HG03139 (cell line): ENCODE data around the gene PRAC1.

Experiments
- ATAC-seq: cut with Tn5 transposase; IDR thresholded peaks from one replicate; pipeline ENCODE4 v1.9.1; 2021; ENCODE audit not compliant: unreplicated experiment

Gene PRAC1

DNA sequence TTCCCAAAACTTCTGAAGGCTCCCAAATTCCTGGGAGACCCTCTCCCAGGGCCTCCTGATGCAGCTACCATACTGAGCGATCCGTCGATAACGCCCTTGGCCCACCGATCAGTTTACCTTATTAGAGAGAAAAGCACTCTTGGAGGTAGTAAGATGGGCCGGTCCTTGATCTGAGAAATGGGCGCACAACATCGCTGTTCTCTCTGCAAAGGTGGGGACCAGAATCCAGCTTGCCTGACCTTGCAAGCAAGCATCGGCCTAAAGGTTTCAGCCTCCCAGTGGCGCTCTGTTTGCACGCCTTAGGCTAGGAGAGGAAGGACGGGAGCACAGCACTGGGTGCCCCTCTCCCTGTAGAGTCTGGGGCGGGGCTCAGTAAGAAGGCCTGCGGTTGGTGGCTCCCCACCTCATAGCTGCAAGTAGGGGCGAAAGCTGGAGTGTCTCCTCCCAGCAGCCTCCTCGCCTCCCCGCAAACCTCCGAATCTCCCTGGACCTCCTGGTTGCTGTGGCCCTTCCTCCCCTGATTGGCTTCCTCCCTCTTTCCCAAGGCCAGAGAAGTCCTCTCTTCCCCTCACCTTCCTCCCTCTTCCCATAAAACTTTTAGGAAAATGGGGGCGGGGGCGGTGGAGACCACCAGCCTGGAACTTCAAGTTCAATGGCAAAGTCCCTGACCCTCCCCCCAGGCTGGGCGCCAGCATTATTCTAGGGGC is at the start of gene PRAC1:
Gene PRAC1 (minus strand): TSS at position 318 of the 707 bp plus-strand sequence. CDS start 126 bp downstream, at position 192.
- no peak for ATAC-seq

DNA sequence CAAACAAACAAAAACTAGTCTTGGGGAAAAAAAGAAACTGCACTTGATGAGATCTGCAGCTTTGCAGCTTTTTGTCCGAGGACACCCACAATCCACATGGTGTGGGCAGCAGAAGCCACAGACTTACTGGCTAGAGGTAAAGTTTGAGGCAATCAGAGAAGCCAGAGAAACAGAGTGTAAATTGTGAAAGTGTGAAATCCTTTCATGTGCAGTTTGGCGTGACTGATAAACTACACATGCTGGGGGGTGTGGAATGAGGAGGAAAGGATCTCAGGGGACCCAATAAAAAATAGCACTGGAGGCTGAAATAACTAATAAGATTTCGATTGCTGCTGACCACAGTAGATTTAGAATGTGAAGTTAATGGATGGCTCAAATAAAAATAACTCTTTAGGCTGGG is 48.6 kb upstream of the PRAC1 start:
- no peak for ATAC-seq

DNA sequence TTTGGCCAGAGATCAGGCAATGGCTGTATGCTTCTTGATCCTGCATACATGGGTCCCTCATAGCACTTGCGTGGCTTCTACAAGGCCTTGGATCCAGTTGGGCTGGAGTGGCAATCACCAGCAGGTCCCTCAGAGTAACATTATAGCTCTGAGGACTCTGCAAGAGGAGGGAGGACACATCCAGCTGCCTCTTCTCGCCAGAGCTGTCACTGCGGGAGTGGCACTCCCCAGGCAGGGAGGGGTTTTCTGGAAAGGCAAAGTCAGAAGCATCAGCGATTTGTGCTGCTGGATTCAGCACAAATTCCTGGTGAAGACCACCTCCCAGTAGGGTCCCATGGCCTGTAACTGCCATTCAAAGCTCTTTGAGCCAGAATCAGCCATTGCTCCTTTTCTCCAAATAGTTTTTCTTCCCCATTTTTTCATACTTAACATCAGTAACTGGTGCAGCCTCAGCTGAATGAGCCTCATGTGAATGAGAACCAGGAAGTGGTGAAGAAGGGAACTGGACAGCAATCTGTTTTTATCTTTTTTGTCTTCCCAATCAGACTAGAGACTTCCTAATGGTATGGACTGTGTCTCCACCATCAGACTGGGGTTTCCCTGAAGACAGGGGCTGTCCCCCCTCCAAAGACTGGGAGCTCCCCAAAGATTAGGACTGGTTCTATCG is 46.8 kb upstream of the PRAC1 start:
- no peak for ATAC-seq

DNA sequence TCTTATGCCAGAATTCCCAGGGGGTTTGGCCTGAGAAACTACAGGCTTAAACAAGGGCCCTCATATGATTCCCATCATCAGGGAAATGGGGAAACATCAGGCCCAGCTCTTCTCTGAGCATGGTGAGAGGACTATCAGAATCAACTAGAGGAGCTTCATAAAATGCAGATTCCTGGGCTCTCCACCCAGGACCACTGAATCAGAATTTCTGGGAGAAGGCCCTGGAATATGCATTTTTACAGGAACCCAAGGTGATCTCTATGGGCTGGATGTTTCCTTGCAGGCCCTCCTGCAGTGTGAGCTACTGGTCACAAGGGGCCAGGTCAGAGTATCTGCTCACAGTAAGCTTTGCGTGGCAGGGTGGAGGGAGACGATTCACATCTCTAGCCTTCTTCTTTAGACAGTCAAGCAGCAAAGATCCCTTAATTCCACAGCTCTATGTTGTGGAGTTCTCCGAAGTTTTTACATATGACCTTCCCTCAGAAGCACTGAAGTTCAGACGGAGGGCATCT is 45.0 kb upstream of the PRAC1 start:
- no peak for ATAC-seq

DNA sequence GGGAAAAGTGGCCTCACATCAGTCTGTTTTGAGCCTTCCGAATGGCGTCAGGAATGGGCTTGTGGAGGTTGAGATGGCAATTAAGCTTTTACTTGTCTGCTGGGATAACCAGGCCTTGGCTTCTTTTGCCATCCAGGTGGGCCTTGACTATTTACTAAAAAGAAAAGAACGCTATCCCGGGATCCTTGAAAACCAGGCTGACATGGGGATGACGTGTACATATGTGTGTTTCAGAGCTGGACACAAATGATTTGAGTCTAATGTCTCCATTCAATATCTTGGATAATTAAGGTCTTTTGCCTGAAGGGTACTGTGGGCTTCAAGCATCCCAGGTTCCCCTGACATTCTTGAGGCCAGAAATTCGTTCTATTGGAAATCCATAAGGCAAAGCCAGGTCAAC is 38.8 kb upstream of the PRAC1 start:
- ATAC-seq = no peak

DNA sequence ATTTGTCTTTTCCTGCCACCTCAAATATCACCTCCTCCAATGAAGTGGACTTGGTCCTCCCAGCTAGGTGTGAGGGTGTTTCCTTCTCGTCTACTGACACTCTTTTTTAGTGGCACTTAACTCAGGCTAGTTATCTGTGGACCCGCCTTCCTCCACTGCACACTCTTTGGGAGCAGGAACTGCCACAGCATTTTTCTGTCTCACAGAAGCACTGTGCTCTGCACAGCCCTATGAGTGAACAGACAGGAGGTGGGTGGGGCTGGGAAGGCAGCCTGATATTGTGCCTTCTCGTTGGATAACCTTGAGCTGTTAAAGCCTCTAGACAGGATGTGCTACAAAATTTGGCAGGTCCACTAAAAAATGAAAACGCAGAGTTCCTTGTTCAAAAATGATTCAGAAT is 38.1 kb upstream of the PRAC1 start:
- no peak for ATAC-seq

DNA sequence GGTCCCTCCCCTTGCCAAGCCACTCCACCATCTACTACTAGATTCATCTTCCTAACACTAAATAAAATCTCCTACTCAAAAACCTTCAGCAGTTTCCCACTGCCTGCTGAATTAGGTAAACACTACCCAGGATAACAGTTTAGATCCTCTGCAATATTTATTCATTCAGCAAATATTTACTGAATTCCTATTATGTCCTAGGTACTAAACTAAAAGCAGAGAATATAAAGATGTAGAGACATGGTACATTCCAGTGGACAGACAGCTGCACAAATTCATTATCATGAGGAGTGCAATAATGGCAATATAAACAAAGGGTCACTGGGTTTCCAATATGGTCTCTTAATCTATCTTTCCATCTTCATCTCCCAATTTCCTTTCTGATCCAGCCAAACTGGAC is 37.0 kb upstream of the PRAC1 start:
- no peak for ATAC-seq

DNA sequence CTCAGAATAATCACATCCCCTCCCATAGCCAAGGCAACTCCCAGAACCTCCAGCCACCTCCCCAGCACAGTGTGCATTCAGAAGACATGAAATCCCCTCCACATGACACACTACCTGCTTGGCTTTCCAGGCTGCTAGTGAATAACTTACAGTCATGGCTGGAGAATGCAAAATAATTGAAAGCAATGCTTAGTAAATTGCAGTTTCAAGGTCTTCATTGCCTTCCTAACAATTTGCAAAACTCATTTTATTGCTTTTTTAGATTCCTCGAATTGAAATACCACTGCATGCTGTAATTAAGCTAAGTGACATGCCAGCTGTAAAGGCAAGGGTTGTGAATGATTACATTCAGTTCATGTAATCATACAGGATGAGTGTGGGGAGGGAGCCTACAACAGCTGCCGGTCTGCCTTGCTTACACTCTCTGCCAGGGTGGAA is 35.2 kb upstream of the PRAC1 start:
- no peak for ATAC-seq

DNA sequence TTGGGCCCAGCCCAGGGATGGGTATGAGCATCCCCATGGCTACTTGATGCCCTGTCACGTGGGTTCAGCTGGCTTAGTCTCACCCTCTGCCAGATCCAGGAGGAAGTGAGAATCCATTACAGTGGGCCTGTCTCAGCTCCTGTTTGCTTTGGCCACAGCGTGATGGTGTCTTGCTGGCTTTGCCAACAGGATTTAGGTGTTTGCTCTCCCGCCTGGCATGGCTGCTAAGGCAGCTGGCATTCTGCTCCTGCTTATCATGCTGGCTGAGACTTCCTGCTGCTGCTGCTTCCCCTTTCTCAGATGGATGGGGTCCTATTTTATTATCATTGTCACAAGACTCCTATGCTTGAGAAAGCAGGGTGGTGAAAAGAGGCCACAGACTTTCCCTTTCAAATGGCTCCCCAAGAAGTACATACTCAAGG is 34.5 kb upstream of the PRAC1 start:
- no peak for ATAC-seq

DNA sequence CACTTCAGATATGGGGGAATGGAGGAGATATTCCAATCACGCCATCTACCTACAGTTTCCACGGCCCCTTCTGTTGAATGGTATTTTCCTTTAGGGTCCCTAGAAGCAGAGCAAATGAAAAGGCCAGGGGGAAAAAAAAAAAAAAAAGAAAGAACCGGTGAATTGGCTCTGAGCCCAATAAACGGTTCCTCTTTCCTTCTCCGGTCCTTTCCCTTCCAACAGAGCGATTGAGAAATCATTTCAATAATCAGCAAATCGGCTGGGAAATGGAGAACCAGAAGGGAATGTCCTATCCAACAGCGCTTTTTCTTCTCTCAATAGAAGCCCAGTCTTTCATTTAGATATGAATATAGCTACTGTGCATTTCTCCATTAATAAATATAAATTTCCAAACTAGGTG is 33.0 kb upstream of the PRAC1 start:
- ATAC-seq = no peak

DNA sequence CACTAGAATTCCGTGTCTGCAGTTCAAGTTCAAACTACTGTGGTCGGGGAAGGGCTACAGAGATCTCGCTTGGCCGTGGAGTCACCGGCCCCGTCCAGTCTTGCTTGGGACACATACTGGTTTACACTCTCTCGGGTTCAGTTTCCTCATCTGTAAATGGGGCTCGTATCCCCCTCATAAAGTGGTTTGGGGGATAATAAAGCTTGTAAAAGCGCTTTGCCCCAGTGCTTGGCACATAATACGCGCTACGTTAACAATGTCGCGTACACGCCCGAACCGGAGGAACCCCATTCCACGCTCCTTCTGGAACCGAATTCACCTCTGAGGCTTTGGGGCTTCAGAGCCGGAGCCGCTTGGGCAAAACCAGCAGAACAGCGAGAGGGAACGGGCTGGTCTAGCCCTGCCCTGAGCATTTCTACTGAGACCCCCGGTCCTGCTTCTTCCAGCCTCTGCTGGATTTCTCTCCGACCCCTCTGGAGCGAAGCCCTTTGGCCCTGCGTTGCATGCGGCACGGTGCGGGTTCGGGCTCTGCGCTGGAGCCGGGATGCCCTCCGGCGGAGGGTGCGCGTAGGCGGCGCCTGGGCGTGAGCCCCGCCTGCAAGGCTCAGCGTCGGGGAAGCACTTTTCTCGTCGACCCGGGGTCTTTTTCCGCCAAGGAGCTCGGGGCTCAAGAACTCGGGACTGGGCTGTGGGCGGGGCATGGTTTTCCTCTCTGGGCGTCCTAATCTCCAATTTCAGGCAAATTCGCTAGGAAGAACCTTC is 32.4 kb upstream of the PRAC1 start:
- ATAC-seq = no peak

DNA sequence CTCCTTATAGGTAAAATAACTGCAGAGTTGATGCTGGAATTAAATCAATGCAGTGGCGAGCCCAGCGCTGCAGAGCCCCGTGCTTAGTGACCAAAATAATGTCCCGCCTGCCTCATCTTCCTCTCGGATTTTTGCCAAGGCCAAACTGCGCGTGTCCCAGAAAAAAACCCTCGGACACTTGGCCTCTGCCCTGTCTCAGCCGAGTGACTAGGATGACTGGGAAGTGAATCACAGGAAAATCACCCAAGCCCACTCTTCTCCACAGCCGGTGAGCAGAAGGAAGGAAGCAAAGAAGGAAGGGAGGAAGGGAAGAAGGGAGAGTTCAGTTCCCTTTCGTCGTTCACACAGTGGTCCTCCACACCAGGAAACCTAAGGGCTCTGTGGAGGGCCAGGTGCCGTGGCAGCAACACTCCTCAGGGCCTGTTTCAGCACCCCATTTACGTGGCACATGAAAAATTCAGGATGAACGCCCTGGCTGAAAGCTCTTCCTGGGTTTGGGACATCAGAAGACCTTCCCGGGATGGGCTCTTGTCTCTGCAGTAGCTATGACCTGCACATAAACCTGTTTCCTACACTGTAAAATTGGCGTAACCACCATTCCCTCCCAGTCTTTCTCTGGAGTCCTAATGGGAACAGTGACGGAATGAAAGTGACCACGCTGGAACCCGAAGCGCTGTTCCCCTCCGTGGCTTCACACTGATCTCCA is 31.6 kb upstream of the PRAC1 start:
- no peak for ATAC-seq

DNA sequence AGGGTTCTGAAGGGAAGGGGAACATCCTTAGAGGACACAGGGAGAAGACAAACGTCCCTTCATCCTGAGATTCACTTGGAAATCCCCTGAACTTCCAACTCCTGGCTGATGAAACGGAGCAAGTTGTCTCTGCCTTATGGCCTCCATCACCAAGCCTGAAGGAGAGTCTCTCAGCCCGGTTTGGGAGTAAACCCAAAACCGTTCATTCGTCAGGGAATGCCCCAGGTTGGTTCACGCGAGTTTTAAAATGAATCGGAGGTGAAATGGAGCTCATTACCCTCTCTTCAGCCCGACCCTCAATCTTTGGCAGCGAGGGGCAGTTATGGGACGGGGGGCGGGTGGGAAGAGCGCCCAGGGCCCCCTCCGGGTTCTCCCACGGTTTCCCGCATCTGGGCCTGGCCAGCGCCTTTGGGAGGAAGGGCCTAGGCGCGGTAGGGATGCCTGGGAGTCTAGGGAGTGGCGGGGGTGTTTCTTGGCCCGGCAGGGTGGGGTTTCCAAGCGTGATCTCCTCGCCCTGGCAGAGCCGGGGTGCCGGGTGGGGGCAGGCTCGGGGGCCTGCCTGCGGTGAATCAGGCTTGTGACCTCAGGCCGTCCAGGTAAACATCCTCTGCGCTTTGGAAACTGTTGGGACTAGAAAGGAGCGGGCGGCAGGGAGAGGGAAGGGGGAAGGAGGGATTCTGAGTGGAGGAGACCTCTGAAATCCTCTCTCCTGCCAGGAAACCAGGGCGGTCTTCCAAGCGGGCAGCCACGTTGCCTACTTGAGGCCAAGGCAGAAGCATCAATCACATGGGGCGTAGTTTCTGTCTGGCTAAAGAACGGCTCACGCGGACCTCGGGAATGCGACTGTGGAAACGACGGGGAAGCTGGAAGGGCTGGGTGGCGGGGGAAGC is 30.3 kb upstream of the PRAC1 start:
- ATAC-seq = no peak

DNA sequence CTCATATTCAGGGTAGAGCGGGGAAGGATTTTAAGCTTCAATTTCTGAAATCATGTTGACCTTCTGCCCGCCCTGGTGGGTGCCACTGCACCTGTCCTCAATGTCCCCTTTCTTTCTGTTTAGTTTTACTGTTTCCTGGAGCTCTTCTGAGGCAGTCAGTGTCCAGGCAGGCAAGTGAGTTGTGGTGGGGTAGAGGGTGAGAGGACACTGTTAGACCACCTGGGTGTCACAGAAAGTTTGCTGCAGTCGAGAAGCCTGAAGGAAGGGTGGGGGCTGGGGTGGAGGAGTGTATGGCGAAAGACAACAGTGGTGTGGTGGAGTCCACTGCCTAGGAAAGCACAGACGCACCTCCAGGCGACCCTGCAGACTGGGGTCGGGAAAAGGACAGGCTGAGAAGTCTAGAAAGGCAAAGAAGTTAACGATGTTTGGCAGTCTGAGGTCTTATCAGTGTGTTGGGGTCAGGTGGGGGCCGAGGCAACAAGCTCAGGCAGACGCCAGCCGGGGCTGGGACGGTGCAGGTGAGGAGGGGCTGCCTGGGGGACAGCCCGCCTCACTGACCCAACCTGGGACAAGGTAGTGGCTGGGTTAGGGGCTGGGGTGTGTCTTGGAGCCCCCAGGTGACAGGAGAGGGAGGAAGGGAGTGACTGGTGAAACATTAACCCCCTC is 29.5 kb upstream of the PRAC1 start:
- no peak for ATAC-seq

DNA sequence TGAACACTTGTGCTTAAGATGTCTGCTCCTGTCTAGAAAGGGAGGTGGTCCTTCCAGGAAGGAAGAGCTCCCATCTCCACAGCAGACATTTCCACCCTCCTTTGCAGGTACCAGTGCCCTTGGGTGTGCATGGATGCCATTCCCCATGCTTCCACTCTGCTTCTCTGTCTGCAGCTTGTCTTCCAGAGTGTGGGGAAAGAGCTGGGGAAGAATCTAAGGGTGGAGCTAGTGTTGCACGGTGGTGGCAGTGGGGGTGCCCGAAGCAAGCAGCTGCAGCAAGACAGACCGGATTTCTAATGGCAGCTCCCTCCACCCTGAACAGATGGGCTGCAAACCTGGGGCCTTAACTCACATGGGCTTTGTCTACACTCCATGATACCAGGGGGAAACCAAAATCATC is 28.9 kb upstream of the PRAC1 start:
- no peak for ATAC-seq

DNA sequence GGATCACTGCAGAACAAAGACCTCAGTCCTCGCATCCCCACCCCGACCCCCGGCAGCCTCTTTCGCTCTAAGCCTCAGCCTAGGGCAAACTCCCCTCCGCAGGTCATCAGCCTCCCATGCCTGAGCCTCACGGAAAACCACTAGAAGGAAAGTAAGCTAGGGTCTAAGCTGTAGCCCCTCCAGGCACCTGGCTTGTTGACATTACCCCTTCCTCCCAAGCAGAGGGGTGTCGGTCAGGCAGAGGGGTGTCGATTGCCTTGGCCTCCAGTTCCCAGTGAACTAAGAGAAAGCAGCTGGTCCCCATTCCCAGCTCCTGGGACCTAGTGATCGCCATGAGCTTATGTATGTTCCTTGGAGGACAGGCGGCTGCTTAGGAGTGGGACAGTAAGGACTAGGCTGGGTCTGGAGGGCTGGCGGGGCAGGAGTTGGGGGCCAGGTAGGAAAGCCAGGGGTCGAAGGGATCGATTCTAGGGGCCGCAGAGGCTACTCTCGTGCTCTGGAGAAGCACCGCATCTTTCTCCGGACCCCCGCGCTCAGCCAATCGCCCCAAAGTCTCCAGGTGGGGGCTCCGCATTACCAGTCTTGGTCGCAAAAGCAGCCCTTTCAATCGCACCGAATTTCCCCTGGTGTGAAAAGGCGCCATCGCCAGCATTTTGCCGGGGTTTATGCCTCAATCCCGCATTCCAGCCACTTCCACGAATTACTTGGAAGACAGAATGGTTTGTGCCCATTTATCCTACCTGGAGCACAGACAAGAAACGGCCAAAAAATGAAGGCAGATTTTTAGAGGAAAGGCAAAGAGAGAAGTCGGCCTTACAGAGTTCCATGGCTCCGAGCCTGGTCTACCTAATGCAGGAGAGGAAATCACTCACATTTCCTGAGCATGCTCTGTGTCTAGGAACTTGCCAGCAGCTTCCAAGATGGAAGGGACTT is 27.6 kb upstream of the PRAC1 start:
- no peak for ATAC-seq

DNA sequence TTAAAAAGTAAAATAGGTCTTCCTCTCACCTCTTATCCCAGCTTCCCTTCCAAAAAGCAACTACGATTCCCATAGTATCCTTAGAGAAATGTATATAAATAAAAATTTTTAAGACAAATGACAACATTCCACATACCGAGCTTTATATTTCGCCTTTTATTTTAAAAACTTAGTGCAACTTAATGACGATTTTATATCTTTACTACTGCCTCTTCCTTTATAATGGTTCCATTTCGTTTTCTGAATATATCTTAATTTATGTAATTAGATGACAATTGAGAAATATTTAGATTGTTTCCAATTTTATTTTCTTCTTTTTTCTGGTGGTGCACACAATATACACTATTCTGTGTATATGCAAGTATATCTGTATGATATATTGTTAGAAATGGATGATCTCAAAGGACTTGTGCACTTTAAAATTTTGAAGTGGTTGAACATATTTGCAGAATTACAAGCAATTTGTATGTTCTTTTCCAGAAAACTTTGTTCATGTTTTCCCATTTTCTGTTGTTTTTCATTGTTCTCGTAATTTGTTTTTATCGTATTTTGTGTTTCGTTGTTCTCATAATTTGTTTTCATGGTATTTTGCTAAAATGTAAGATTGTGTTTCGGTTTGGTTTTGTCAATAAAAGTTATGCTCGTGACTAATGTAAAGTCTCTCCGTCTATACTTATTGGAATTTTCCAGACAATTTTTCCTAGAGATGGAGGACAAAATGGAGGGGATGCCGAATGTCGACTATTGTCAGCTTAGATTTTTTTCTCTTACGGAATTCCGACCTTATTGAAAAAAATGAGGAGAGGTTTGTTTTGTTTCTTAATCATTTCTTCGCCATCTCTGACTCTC is 26.6 kb upstream of the PRAC1 start:
- ATAC-seq = no peak
